PFSK-1 (cell line): ENCODE data around the gene IFNG-AS1.

Experiments
- FOXP2 ChIP-seq: optimal IDR thresholded peaks from 2 replicates; pipeline ENCODE3; 2011; ENCODE audit warnings: borderline replicate concordance, control low read depth, inconsistent platforms; ENCODE audit not compliant: insufficient read depth; ENCODE audit errors: extremely low read length, extremely low read depth
- POLR2AphosphoS5 ChIP-seq: IDR thresholded peaks from 2 replicates; pipeline ENCODE4 v1.6.1; 2012; ENCODE audit warnings: low read depth, mild to moderate bottlenecking, control low read depth, low read length, moderate library complexity
- SIN3A ChIP-seq: IDR thresholded peaks from 2 replicates; pipeline ENCODE4 v1.6.1; 2012; ENCODE audit warnings: mild to moderate bottlenecking, low read length, moderate library complexity, borderline replicate concordance; ENCODE audit not compliant: insufficient read depth
- TAF1 ChIP-seq: IDR thresholded peaks from 2 replicates; pipeline ENCODE4 v1.6.1; 2012; ENCODE audit warnings: low read length, control low read depth, borderline replicate concordance; ENCODE audit not compliant: insufficient read depth
- TF ChIP-seq, protein P1 (sequence below), 2 experiments: IDR thresholded peaks; 2 replicates each; pipeline versions ENCODE4 v1.6.1 to v1.8.0; 2011 to 2012; ENCODE audit warnings: low read depth in 2 of 2, low read length in 2 of 2, control low read depth in 1 of 2, inconsistent platforms in 1 of 2, mild to moderate bottlenecking in 1 of 2, moderate library complexity in 1 of 2; ENCODE audit not compliant: insufficient read depth in 1 of 2

Gene IFNG-AS1

DNA sequence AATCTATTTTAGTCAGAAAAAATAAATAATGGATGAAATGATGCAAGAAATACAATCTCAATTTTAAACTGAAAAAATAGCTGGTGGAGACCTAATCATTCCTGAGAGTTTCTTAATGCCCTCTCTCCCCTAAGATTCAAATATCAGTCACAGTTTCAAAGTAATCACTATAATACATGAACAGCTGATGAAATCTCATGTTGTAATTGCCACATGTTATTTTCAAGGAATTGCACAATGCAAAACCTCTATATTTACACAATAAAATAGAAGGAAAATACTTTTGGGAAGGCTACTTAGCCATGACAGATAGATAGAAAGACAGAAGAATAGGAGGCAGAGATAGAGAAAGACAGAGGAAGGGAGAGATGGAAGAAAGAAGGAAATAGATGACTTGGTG lies 18.2 kb downstream of the IFNG-AS1 start:
- TF ChIP-seq FOXP2 (no peak), POLR2AphosphoS5 (no peak), SIN3A (no peak), TAF1 (no peak)
- TF ChIP-seq, protein P1, sequence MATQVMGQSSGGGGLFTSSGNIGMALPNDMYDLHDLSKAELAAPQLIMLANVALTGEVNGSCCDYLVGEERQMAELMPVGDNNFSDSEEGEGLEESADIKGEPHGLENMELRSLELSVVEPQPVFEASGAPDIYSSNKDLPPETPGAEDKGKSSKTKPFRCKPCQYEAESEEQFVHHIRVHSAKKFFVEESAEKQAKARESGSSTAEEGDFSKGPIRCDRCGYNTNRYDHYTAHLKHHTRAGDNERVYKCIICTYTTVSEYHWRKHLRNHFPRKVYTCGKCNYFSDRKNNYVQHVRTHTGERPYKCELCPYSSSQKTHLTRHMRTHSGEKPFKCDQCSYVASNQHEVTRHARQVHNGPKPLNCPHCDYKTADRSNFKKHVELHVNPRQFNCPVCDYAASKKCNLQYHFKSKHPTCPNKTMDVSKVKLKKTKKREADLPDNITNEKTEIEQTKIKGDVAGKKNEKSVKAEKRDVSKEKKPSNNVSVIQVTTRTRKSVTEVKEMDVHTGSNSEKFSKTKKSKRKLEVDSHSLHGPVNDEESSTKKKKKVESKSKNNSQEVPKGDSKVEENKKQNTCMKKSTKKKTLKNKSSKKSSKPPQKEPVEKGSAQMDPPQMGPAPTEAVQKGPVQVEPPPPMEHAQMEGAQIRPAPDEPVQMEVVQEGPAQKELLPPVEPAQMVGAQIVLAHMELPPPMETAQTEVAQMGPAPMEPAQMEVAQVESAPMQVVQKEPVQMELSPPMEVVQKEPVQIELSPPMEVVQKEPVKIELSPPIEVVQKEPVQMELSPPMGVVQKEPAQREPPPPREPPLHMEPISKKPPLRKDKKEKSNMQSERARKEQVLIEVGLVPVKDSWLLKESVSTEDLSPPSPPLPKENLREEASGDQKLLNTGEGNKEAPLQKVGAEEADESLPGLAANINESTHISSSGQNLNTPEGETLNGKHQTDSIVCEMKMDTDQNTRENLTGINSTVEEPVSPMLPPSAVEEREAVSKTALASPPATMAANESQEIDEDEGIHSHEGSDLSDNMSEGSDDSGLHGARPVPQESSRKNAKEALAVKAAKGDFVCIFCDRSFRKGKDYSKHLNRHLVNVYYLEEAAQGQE (IDR thresholded peaks at IDR 0.05; ENCODE audit: insufficient read depth in 1 of 2, low read depth in 2 of 2, low read length in 2 of 2), result no peak

DNA sequence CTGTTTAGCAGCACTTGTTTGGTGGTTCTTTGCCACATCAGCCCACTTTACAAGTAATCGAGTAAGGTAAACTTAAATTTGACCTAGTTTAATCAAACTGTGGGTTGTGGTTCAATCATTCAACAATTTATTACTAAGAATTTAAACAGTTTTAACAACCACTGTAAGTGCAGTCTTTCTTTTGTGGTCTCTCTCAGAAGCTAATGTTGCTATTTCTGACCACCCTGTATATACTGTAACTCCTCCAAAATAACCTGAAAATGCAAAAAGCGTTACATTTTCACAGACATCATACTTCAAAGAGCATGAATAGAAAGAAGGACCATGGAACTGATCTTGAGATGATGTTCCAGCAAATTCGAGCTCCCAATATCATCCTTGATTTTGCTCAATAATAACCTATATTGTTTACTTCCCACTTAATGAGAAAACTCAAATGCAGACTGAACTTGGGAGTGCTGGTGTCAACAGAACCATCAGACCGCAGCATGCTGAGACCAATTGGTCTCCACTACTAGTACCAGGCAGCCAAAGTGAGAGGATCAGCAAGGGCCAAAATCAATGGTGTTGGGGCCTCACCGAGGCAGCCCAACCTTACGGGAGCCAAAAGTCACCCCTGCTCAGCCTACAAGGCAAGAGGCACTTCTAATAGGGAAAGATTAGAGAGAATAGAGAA lies 22.1 kb downstream of the IFNG-AS1 start:
- TF ChIP-seq, protein P1 (IDR thresholded peaks at IDR 0.05; ENCODE audit: insufficient read depth in 1 of 2, low read depth in 2 of 2, low read length in 2 of 2), result no peak
- TF ChIP-seq TAF1 (no peak), FOXP2 (no peak), POLR2AphosphoS5 (no peak), SIN3A (no peak)

- TF ChIP-seq FOXP2, result no peak
- TF ChIP-seq, protein P1 (IDR thresholded peaks at IDR 0.05; ENCODE audit: insufficient read depth in 1 of 2, low read depth in 2 of 2, low read length in 2 of 2), result no peak
- no peak for TF ChIP-seq SIN3A
- TF ChIP-seq POLR2AphosphoS5, result no peak
- no peak for TF ChIP-seq TAF1
Observed at GRCh38 chr12:68011882-68012207, 22.6 kb downstream of the IFNG-AS1 start.

DNA sequence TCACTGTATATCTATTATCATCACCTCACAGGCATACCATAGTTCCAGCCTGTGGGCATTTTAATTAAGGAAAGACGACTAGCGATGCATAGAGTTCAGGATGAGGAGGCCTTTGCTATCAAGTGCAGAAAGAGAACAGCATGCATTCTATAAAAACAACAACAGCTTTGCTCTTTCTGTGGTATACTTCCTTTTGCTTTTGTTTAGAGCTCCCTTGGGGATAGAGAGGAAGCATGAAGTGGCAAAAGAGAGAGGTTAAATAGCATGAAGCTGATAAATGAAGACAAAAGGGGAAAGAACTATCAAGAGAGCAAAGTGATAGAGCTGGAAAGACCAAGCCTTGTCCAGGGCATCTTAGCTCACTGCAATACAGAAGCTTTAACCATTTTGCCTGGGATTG lies 23.5 kb downstream of the IFNG-AS1 start:
- TF ChIP-seq, protein P1 (IDR thresholded peaks at IDR 0.05; ENCODE audit: insufficient read depth in 1 of 2, low read depth in 2 of 2, low read length in 2 of 2), result no peak
- no peak for TF ChIP-seq POLR2AphosphoS5

DNA sequence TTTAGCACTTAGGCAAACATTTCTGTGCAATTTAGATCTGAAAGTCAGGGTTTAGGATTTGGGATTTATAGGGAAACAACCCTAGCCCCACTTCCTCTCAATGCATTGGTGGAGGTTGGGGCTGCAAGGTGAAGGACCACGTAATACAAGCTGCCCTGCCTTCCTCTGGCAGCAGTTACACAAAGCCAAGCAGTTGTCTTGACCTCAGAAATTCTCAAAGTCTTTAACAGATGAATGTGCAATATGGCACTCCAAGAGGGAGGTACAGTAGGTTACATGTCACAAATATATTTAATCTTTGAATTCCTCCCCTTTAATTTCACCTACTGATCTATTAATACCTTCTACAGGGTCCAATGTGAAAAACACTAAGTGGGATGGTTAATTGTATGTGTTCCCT lies 23.9 kb downstream of the IFNG-AS1 start:
- no peak for TF ChIP-seq SIN3A
- TF ChIP-seq POLR2AphosphoS5, result no peak
- TF ChIP-seq, protein P1 (IDR thresholded peaks at IDR 0.05; ENCODE audit: insufficient read depth in 1 of 2, low read depth in 2 of 2, low read length in 2 of 2), result no peak
- TF ChIP-seq TAF1, result no peak
- TF ChIP-seq FOXP2, result no peak
